ENCODE measurements around the gene TARS2.

Gene TARS2

GRCh38 chr1:150486966-150487762, at the start of gene TARS2:
Gene TARS2, plus strand, starts transcription at chr1:150487419. Its CDS starts 32 bp downstream, at chr1:150487451.
- DNase-seq: peak; percentile 93

GRCh38 chr1:150441121-150441520, 46.1 kb upstream of the TARS2 start:
- no peak for DNase-seq

- no peak for DNase-seq
Observed at GRCh38 chr1:150444232-150444631, 43.0 kb upstream of the TARS2 start.

GRCh38 chr1:150456146-150456647, 31.0 kb upstream of the TARS2 start:
- no peak for DNase-seq

- DNase-seq: peak; percentile 74
Observed at GRCh38 chr1:150464422-150464826, 22.8 kb upstream of the TARS2 start.

GRCh38 chr1:150466964-150467363, 20.3 kb upstream of the TARS2 start:
- no peak for DNase-seq

- DNase-seq: no peak
Observed at GRCh38 chr1:150469291-150469690, 17.9 kb upstream of the TARS2 start.

GRCh38 chr1:150472601-150473200, 14.5 kb upstream of the TARS2 start:
- DNase-seq: no peak

GRCh38 chr1:150473659-150474058, 13.6 kb upstream of the TARS2 start:
- no peak for DNase-seq

GRCh38 chr1:150474869-150475268, 12.3 kb upstream of the TARS2 start:
- DNase-seq: no peak

GRCh38 chr1:150476754-150477153, 10.5 kb upstream of the TARS2 start:
- no peak for DNase-seq

GRCh38 chr1:150477320-150477719, 9.9 kb upstream of the TARS2 start:
- no peak for DNase-seq

GRCh38 chr1:150477733-150478132, 9.5 kb upstream of the TARS2 start:
- DNase-seq: no peak

GRCh38 chr1:150479370-150479769, 7.8 kb upstream of the TARS2 start:
- no peak for DNase-seq

- DNase-seq: no peak
Observed at GRCh38 chr1:150479927-150480352, 7.3 kb upstream of the TARS2 start.

- DNase-seq: no peak
Observed at GRCh38 chr1:150484431-150484830, 2.8 kb upstream of the TARS2 start.

- no peak for DNase-seq
Observed at GRCh38 chr1:150484861-150485260, 2.4 kb upstream of the TARS2 start.

- DNase-seq: no peak
Observed at GRCh38 chr1:150487763-150488115, 520 bp downstream of the TARS2 start.

- no peak for DNase-seq
Observed at GRCh38 chr1:150493175-150493574, 6.0 kb downstream of the TARS2 start.

GRCh38 chr1:150498342-150498741, 11.1 kb downstream of the TARS2 start:
- no peak for DNase-seq

- DNase-seq: no peak
Observed at GRCh38 chr1:150505431-150505830, 18.2 kb downstream of the TARS2 start.

- DNase-seq: no peak
Observed at GRCh38 chr1:150507912-150508864, 21.0 kb downstream of the TARS2 start, which contains the start of gene ECM1. Gene ECM1, plus strand, starts transcription at chr1:150508109. Its CDS starts 101 bp downstream, at chr1:150508210.

GRCh38 chr1:150508982-150509381, 21.8 kb downstream of the TARS2 start:
- DNase-seq: no peak
